ENCODE measurements around the gene RNPS1. TPM values are rescaled to one million over a fixed set of nuclear protein-coding genes. Genes with fewer than 3 reads are reported as not detected.

Gene RNPS1
- total and polyA plus RNA-seq, 2 donors (not counting 1 experiment from before 2014, with no cell fraction given), result 209 to 265 TPM

- peak within 1 kb of the TSS; percentile 89 for H3K27ac Mint-ChIP-seq
These were observed 16.4 kb downstream of the RNPS1 start, which contains the start of gene ECI1 for GRCh38 chr16:2251296-2252111. Gene ECI1 (minus strand): TSS chr16:2251587. CDS start chr16:2251566, 21 bp downstream.

More at GRCh38 chr16:2251296-2252111, 16.4 kb downstream of the RNPS1 start, which contains the start of gene ECI1:
- ChIA-PET CTCF (interaction anchor here (0.6 to 3.9 kb wide), 22 partner anchors 11 to 269 kb away, joined by 3 to 71 read pairs (median 4); partner anchors contain the start of genes ABCA3, AMDHD2, CASKIN1 and MLST8), POLR2A (interaction anchor here (0.5 to 2.5 kb wide), 11 partner anchors 15 to 919 kb away, joined by 3 to 13 read pairs (median 4); partner anchors contain the start of genes ATP6V0C, DNASE1L2, E4F1 and MLST8)
- DNase-seq, result peak; percentile 92
- intact Hi-C loops (cut with micrococcal nuclease), result loop anchor here (1.0 to 10.0 kb wide), 8 partner anchors 17 to 256 kb away; partner anchors contain the start of genes ABCA3, E4F1, MLST8 and NHERF2
- peaks cover 0 to 24% of the 10 kb centered on the region in 2 experiments for H3K36me3 ChIP-seq (replicated peaks in 1 of 2; ENCODE audit: control extremely low read depth in 1 of 2, control insufficient read depth in 1 of 2, extremely low read depth in 1 of 2, insufficient read depth in 2 of 2, low read length in 1 of 2)
- peak within 1 kb of the TSS; percentile 51 to 82 (median 68) for H3K4me3 ChIP-seq (ENCODE audit: control extremely low read depth in 1 of 5, extremely low read depth in 1 of 5, insufficient read depth in 1 of 5, low read depth in 2 of 5, low read length in 4 of 5)
- H3K27ac ChIP-seq (ENCODE audit: low read length in 2 of 2), result peak within 1 kb of the TSS; percentile 68 to 72
- H3K4me3 Mint-ChIP-seq, result peak within 1 kb of the TSS; percentile 88
- H3K9ac ChIP-seq (ENCODE audit: low read length), result peak within 1 kb of the TSS; percentile 76
- H4K20me1 ChIP-seq (ENCODE audit: control insufficient read depth, insufficient read depth, low read length, poor library complexity, severe bottlenecking), result peaks cover 5% of the 10 kb centered on the region
- no peaks in the 10 kb centered on the region for H3K27me3 ChIP-seq (replicated peaks in 1 of 4; ENCODE audit: control extremely low read depth in 1 of 4, control insufficient read depth in 3 of 4, insufficient read depth in 4 of 4, low read length in 3 of 4)
- peak; percentile 96 for ATAC-seq (ENCODE audit: low read depth)
- no peaks in the 10 kb centered on the region for H3K27me3 Mint-ChIP-seq
- H3K4me1 ChIP-seq (ENCODE audit: control insufficient read depth in 2 of 2, insufficient read depth in 2 of 2, low read length in 2 of 2), result peaks cover 12 to 41% of the 10 kb centered on the region in 2 donors
- H2AFZ ChIP-seq (ENCODE audit: insufficient read depth, low read depth, low read length, poor library complexity, severe bottlenecking), result peak within 1 kb of the TSS; percentile 87
- no peaks in the 10 kb centered on the region for H3K9me3 ChIP-seq (ENCODE audit: control extremely low read depth in 1 of 3, control insufficient read depth in 2 of 3, insufficient read depth in 1 of 3, low read length in 2 of 3)
- H3K4me2 ChIP-seq (replicated peaks; ENCODE audit: low read depth, low read length, poor library complexity, severe bottlenecking), result peak within 1 kb of the TSS; percentile 78
- H3K9me3 Mint-ChIP-seq (ENCODE audit: insufficient read depth), result no peaks in the 10 kb centered on the region
- WGBS (ENCODE audit: insufficient coverage), result 4% methylated on average over 88 of the region's 88 CpGs
- TF ChIP-seq, protein P1, sequence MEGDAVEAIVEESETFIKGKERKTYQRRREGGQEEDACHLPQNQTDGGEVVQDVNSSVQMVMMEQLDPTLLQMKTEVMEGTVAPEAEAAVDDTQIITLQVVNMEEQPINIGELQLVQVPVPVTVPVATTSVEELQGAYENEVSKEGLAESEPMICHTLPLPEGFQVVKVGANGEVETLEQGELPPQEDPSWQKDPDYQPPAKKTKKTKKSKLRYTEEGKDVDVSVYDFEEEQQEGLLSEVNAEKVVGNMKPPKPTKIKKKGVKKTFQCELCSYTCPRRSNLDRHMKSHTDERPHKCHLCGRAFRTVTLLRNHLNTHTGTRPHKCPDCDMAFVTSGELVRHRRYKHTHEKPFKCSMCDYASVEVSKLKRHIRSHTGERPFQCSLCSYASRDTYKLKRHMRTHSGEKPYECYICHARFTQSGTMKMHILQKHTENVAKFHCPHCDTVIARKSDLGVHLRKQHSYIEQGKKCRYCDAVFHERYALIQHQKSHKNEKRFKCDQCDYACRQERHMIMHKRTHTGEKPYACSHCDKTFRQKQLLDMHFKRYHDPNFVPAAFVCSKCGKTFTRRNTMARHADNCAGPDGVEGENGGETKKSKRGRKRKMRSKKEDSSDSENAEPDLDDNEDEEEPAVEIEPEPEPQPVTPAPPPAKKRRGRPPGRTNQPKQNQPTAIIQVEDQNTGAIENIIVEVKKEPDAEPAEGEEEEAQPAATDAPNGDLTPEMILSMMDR (IDR thresholded peaks at IDR 0.05), result peak; percentile 58
- no peak for TF ChIP-seq EZH2 (IDR thresholded peaks at IDR 0.05; ENCODE audit: borderline replicate concordance, insufficient read depth, low read depth, low read length, poor library complexity, severe bottlenecking)
- H3K4me1 Mint-ChIP-seq, result peaks cover 26% of the 10 kb centered on the region
- peaks cover 23% of the 10 kb centered on the region for H3K79me2 ChIP-seq (ENCODE audit: control insufficient read depth, insufficient read depth, low read length)

Measured in B cell (primary cell).